ENCODE measurements around the gene DUOX1. TPM values are rescaled to one million over a fixed set of nuclear protein-coding genes. Genes with fewer than 3 reads are reported as not detected.

The DUOX1 gene
- total and polyA plus RNA-seq, 2 of the 13 experiments (the other 11 are each of a cell fraction or from before 2014, with no cell fraction given), result 0.03 TPM; not detected in 1

- TF ChIP-seq PATZ1 (CRISPR knock-in tag; IDR thresholded peaks at IDR 0.05) (peak; percentile 50; the same call in 1 of the 2 replicates), AGO2 (optimal IDR thresholded peaks at IDR 0.05; ENCODE audit: low read depth, low read length) (peak; percentile 96), ZNF547 (CRISPR knock-in tag; IDR thresholded peaks at IDR 0.05) (no peak; the same call in 1 of the 2 replicates), CCDC6 (CRISPR knock-in tag; IDR thresholded peaks at IDR 0.05) (no peak), PITX1 (CRISPR knock-in tag; IDR thresholded peaks at IDR 0.05) (0 out of 2 replicates have a peak, but pooled peaks have one; percentile 31), KDM2A (CRISPR knock-in tag; IDR thresholded peaks at IDR 0.05; ENCODE audit: borderline replicate concordance, low read depth) (peak; percentile 95), ZBTB8A (CRISPR knock-in tag; IDR thresholded peaks at IDR 0.05; ENCODE audit: borderline replicate concordance, low read depth) (no peak), FOXO4 (CRISPR knock-in tag; conservative IDR thresholded peaks at IDR 0.05) (0 out of 2 replicates have a peak, but pooled peaks have one; percentile 75), ZNF331 (CRISPR knock-in tag; IDR thresholded peaks at IDR 0.05) (peak; percentile 14; the same call in 1 of the 2 replicates), MAZ (IDR thresholded peaks at IDR 0.05; ENCODE audit: borderline replicate concordance, low read depth, low read length) (no peak), MAZ (CRISPR knock-in tag; IDR thresholded peaks at IDR 0.05; ENCODE audit: low read depth) (peak; percentile 88), ZNF556 (CRISPR knock-in tag; IDR thresholded peaks at IDR 0.05; ENCODE audit: borderline replicate concordance) (no peak), ZNF558 (CRISPR knock-in tag; IDR thresholded peaks at IDR 0.05; ENCODE audit: borderline replicate concordance) (peak; percentile 68; the same call in 1 of the 2 replicates), XRCC5 (optimal IDR thresholded peaks at IDR 0.05; ENCODE audit: low read length) (peak; percentile 80), ZNF431 (CRISPR knock-in tag; IDR thresholded peaks at IDR 0.05; ENCODE audit: borderline replicate concordance, low read depth) (0 out of 2 replicates have a peak, but pooled peaks have one; percentile 37), KMT2A (CRISPR knock-in tag; IDR thresholded peaks at IDR 0.05) (peak; percentile 25; the same call in 1 of the 2 replicates), ELF1 (CRISPR knock-in tag; IDR thresholded peaks at IDR 0.05) (0 out of 2 replicates have a peak, but pooled peaks have one; percentile 6), ZNF138 (CRISPR knock-in tag; IDR thresholded peaks at IDR 0.05; ENCODE audit: low read depth) (0 out of 2 replicates have a peak, but pooled peaks have one; percentile 28), CBX1 (IDR thresholded peaks at IDR 0.05; ENCODE audit: low read depth) (peak; percentile 36), ZNF784 (CRISPR knock-in tag; IDR thresholded peaks at IDR 0.05; ENCODE audit: borderline replicate concordance) (0 out of 2 replicates have a peak, but pooled peaks have one; percentile 31), ZNF761 (CRISPR knock-in tag; conservative IDR thresholded peaks at IDR 0.05) (0 out of 2 replicates have a peak, but pooled peaks have one; percentile 60), SAP130 (CRISPR knock-in tag; IDR thresholded peaks at IDR 0.05; ENCODE audit: low read depth) (peak; percentile 34; the same call in 1 of the 2 replicates), NR2F6 (IDR thresholded peaks at IDR 0.05) (peak; percentile 74), NR2F6 (CRISPR knock-in tag; IDR thresholded peaks at IDR 0.05) (peak; percentile 82), SP5 (CRISPR knock-in tag; IDR thresholded peaks at IDR 0.05; ENCODE audit: borderline replicate concordance, low read depth) (peak; percentile 46; the same call in 1 of the 2 replicates), HNRNPK (IDR thresholded peaks at IDR 0.05; ENCODE audit: low read depth, low read length, poor library complexity, severe bottlenecking) (peak; percentile 44), POLR2A (IDR thresholded peaks at IDR 0.05; ENCODE audit: insufficient read depth in 1 of 2, low read depth in 2 of 2, low read length in 2 of 2) (peak; percentile 30 to 34; a peak in 3 of 4 replicates)
Measured at GRCh38 chr15:45166834-45167630, 37.2 kb downstream of the DUOX1 start (continued).
